ENCODE data around the gene SCGB1D2. TPM values are rescaled to one million over a fixed set of nuclear protein-coding genes. Genes with fewer than 3 reads are reported as not detected.

SCGB1D2 gene
- total RNA-seq, 2 donors from 2014 or later = 40.5 TPM; not detected in 1

- no peak overlapping the region for H3K27ac ChIP-seq
- no peaks in the 10 kb centered on the region for H3K4me1 ChIP-seq (replicated peaks)
- no peak for DNase-seq (ENCODE audit: low spot score)
- 55% methylated on average over 4 of the region's 4 CpGs for WGBS
- H3K36me3 ChIP-seq = no peaks in the 10 kb centered on the region
- H3K9me3 ChIP-seq = no peaks in the 10 kb centered on the region
- intact Hi-C loops (cut with DNase I) = no loop called here
- H3K27me3 ChIP-seq (replicated peaks; ENCODE audit: insufficient read depth) = no peaks in the 10 kb centered on the region
- TF ChIP-seq POLR2AphosphoS5 (IDR thresholded peaks at IDR 0.05) (no peak), CTCF (IDR thresholded peaks at IDR 0.05) (no peak), POLR2A (IDR thresholded peaks at IDR 0.05) (no peak)
- H3K4me3 ChIP-seq = no peak overlapping the region
Measured at GRCh38 chr11:62266558-62266957, 24.5 kb downstream of the SCGB1D2 start.

GRCh38 chr11:62267050-62267449 lies 25.0 kb downstream of the SCGB1D2 start:
- Histone ChIP-seq H3K36me3 (no peaks in the 10 kb centered on the region), H3K9me3 (no peaks in the 10 kb centered on the region), H3K27ac (no peak overlapping the region), H3K27me3 (replicated peaks; ENCODE audit: insufficient read depth) (no peaks in the 10 kb centered on the region), H3K4me1 (replicated peaks) (no peaks in the 10 kb centered on the region), H3K4me3 (no peak overlapping the region)
- DNase-seq (ENCODE audit: low spot score) = no peak
- TF ChIP-seq POLR2AphosphoS5 (IDR thresholded peaks at IDR 0.05) (no peak), CTCF (IDR thresholded peaks at IDR 0.05) (no peak), POLR2A (IDR thresholded peaks at IDR 0.05) (no peak)
- intact Hi-C loops (cut with DNase I) = no loop called here
- 83% methylated on average over 1 of the region's 1 CpG for WGBS

GRCh38 chr11:62267576-62267975 lies 25.5 kb downstream of the SCGB1D2 start:
- no peak overlapping the region for H3K4me3 ChIP-seq
- no peak for DNase-seq (ENCODE audit: low spot score)
- intact Hi-C loops (cut with DNase I) = no loop called here
- H3K9me3 ChIP-seq = no peaks in the 10 kb centered on the region
- H3K4me1 ChIP-seq (replicated peaks) = no peaks in the 10 kb centered on the region
- 77% methylated on average over 3 of the region's 3 CpGs for WGBS
- H3K27me3 ChIP-seq (replicated peaks; ENCODE audit: insufficient read depth) = no peaks in the 10 kb centered on the region
- no peaks in the 10 kb centered on the region for H3K36me3 ChIP-seq
- H3K27ac ChIP-seq = no peak overlapping the region
- TF ChIP-seq POLR2AphosphoS5 (IDR thresholded peaks at IDR 0.05) (no peak), CTCF (IDR thresholded peaks at IDR 0.05) (no peak), POLR2A (IDR thresholded peaks at IDR 0.05) (no peak)

- H3K27ac ChIP-seq = no peak within 1 kb of the TSS
- WGBS = 72% methylated on average over 10 of the region's 10 CpGs
- H3K4me1 ChIP-seq (replicated peaks) = no peaks in the 10 kb centered on the region
- no peaks in the 10 kb centered on the region for H3K27me3 ChIP-seq (replicated peaks; ENCODE audit: insufficient read depth)
- H3K36me3 ChIP-seq = no peaks in the 10 kb centered on the region
- no peaks in the 10 kb centered on the region for H3K9me3 ChIP-seq
- TF ChIP-seq POLR2AphosphoS5 (IDR thresholded peaks at IDR 0.05) = no peak
- peak in 3 of 4 experiments; percentile 42 to 58 (median 50) for TF ChIP-seq CTCF (IDR thresholded peaks at IDR 0.05)
- intact Hi-C loops (cut with DNase I) = no loop called here
- no peak within 1 kb of the TSS for H3K4me3 ChIP-seq
- peak; percentile 15 for DNase-seq (ENCODE audit: low spot score)
Measured at GRCh38 chr11:62269654-62270278, 27.7 kb downstream of the SCGB1D2 start, which contains the start of gene SCGB2A2. TSS of gene SCGB2A2 (plus strand) at chr11:62270158. CDS start at chr11:62270217, 59 bp downstream.

- TF ChIP-seq POLR2AphosphoS5 (IDR thresholded peaks at IDR 0.05) = no peak
- no peak for TF ChIP-seq POLR2A (IDR thresholded peaks at IDR 0.05)
- no peak for TF ChIP-seq CTCF (IDR thresholded peaks at IDR 0.05)
- Histone ChIP-seq H3K27me3 (replicated peaks; ENCODE audit: insufficient read depth) (no peaks in the 10 kb centered on the region), H3K9me3 (no peaks in the 10 kb centered on the region), H3K4me3 (no peak overlapping the region), H3K4me1 (replicated peaks) (no peaks in the 10 kb centered on the region), H3K27ac (no peak overlapping the region), H3K36me3 (no peaks in the 10 kb centered on the region)
- intact Hi-C loops (cut with DNase I) = no loop called here
- DNase-seq (ENCODE audit: low spot score) = no peak
- WGBS = 65% methylated on average over 5 of the region's 5 CpGs
Measured at GRCh38 chr11:62273284-62273683, 31.2 kb downstream of the SCGB1D2 start.

Data from prostate gland (tissue), 2 donors.